Stimulated activated CD4-positive, alpha-beta T cell treated with anti-CD3 and anti-CD28 coated beads, TNF-alpha, amount 100 ng/mL, for 48 hours (primary cell): ENCODE data around the gene CLTCL1.
"Not testable (repeated sequence)": the region's sequence is repeated elsewhere in the genome, so short reads cannot be mapped to it uniquely, and the experiment has no call there.

Experiments used
- DNase-seq, 3 donors: peaks; one replicate each; pipeline ENCODE4 v3.0.0-alpha.2; 2020; ENCODE audit warnings: low read depth in 3 of 3

The CLTCL1 gene

GRCh38 chr22:19290400-19291217 lies 910 bp downstream of the CLTCL1 start:
- no peak for DNase-seq

GRCh38 chr22:19289475-19290161 lies 1.9 kb downstream of the CLTCL1 start:
- DNase-seq = no peak

- DNase-seq = no peak
Observed at GRCh38 chr22:19287889-19288288, 3.6 kb downstream of the CLTCL1 start.

GRCh38 chr22:19287076-19287707 lies 4.3 kb downstream of the CLTCL1 start:
- no peak for DNase-seq

GRCh38 chr22:19285831-19286230 lies 5.7 kb downstream of the CLTCL1 start:
- no peak for DNase-seq

- not testable (repeated sequence) for DNase-seq
Observed at GRCh38 chr22:19279143-19279542, 12.4 kb downstream of the CLTCL1 start.

GRCh38 chr22:19277785-19278184 lies 13.7 kb downstream of the CLTCL1 start:
- DNase-seq = no peak

GRCh38 chr22:19275919-19276600 lies 15.5 kb downstream of the CLTCL1 start:
- DNase-seq = no peak

- DNase-seq = no peak
Observed at GRCh38 chr22:19275513-19275912, 16.0 kb downstream of the CLTCL1 start.

- no peak for DNase-seq
Observed at GRCh38 chr22:19275104-19275503, 16.4 kb downstream of the CLTCL1 start.

- no peak for DNase-seq
Observed at GRCh38 chr22:19271856-19272535, 19.5 kb downstream of the CLTCL1 start.

- no peak for DNase-seq
Observed at GRCh38 chr22:19271273-19271855, 20.2 kb downstream of the CLTCL1 start.

GRCh38 chr22:19270873-19271272 lies 20.6 kb downstream of the CLTCL1 start:
- no peak for DNase-seq

GRCh38 chr22:19266547-19267086 lies 24.9 kb downstream of the CLTCL1 start:
- DNase-seq = no peak

GRCh38 chr22:19265779-19266178 lies 25.7 kb downstream of the CLTCL1 start:
- no peak for DNase-seq

- DNase-seq = no peak
Observed at GRCh38 chr22:19260804-19261203, 30.7 kb downstream of the CLTCL1 start.

GRCh38 chr22:19260194-19260593 lies 31.3 kb downstream of the CLTCL1 start:
- DNase-seq = no peak

GRCh38 chr22:19258968-19259288 lies 32.6 kb downstream of the CLTCL1 start:
- not testable (repeated sequence) for DNase-seq

- DNase-seq = no peak
Observed at GRCh38 chr22:19258371-19258770, 33.1 kb downstream of the CLTCL1 start.

GRCh38 chr22:19256362-19256761 lies 35.2 kb downstream of the CLTCL1 start:
- not testable (repeated sequence) for DNase-seq

- DNase-seq = no peak
Observed at GRCh38 chr22:19253143-19253542, 38.4 kb downstream of the CLTCL1 start.
